Stimulated activated CD8-positive, alpha-beta memory T cell treated with anti-CD3 and anti-CD28 coated beads, Interleukin-12 subunit alpha, Interleukin-12 subunit beta, amount 100 ng/mL, for 1 hour (primary cell): ENCODE data around the gene TUBGCP3.

Experiments
- DNase-seq: peaks from one replicate; pipeline ENCODE4 v3.0.0-alpha.2; 2020; ENCODE audit warnings: low read depth

TUBGCP3 gene

DNA sequence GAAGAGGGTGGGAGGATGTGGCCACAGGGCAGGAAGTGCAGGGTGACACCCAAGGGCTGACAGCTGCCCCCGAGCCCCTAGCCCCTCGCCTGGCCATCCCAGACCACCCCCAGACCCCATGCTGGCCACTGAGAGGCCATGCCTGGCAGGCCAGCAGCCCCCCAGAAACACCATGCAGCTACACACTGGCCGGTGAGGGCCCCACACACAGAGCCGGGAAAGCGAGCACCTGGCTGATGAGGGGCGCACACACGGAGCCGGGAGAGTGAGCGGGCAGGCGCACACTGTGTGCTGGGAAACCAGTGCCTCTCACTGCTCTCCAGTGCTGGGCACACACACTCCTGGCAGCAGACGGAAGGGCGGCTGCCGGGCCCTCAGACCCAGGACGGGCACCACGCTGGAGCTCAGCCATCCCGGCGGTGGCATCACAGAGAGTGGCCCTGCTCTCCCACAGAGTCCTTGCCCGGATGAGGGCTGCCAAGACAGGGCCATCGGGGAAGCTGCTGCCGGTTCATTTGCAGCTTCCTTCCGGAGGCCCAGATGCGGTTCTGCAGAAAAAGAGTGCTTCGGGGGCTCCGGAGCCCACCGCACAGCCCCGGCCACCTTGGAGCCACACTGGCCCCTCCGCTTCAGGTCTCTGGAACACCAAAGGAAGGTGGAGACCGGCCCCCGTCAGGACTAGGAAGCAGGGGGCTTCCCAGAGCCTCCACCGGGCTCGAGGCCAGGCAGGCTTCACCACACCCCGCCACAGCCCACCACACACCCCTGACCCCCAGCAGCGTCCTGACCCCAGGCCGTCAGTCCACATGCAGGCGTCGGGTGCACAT, 135.4 kb downstream of the TUBGCP3 start:
- no peak for DNase-seq

- DNase-seq: no peak
Observed at GRCh38 chr13:112451512-112452379, 136.2 kb downstream of the TUBGCP3 start.

GRCh38 chr13:112450904-112451240, 137.1 kb downstream of the TUBGCP3 start:
- DNase-seq: no peak

- no peak for DNase-seq
Observed at GRCh38 chr13:112450118-112450903, 137.6 kb downstream of the TUBGCP3 start.

DNA sequence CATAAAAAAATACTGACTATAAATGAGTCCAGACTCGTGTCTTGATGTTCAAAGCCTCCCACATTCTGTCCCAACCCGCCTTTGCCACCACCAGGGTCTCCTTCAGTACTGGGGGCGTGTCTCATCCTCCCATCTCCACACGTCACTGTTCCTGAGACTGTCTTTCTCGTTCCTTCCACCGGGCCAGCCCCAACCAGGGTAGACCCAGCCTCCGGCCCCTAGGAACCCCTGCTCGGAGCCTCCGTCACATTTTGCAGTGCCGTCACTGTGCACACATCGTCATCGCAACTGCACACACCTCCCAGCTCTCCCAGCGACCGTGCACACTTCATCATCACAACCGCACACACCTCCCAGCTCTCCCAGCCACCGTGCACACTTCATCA, 138.4 kb downstream of the TUBGCP3 start:
- no peak for DNase-seq

- no peak for DNase-seq
Observed at GRCh38 chr13:112448621-112449544, 139.1 kb downstream of the TUBGCP3 start.

DNA sequence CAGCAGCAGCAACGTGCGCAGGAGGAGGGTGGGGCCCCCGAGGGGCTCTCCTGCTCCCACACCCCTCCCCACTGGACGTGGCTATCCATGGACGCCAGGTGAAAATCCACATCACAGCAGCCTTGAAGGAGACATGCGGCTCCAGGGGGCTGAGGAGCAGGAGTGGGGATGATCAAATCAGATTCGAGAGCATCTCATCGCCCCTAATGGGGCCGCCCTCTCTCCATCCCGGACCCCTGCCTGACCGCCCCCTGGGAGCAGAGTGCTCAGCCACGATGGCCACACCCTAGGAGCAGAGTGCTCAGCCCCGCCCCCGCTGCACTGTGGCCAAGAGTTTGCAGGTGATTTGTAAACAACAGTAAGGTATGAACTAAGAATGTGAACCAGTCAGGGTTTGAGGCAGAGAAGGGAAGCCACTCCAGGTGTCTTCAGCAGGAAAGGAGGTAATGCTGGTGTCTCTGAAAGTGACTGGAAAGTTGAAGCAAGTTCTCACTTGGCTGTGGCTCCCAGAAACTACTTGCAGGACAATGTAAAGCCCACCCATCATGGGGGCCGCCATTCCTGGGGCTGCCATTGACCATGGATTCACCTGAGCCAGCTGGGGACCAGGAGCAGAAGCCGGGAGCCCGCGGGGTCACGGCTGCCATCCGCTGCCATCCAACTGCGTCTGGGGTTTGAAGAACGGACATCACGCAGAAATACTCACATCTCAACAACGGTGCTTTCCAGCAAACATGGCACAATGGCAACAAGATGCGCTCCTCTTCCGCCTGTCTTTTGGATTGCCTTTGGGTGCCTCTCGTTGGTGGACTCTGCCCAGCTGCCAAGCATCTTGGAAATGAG, 140.0 kb downstream of the TUBGCP3 start:
- DNase-seq: no peak

GRCh38 chr13:112447306-112447705, 140.6 kb downstream of the TUBGCP3 start:
- DNase-seq: no peak

DNA sequence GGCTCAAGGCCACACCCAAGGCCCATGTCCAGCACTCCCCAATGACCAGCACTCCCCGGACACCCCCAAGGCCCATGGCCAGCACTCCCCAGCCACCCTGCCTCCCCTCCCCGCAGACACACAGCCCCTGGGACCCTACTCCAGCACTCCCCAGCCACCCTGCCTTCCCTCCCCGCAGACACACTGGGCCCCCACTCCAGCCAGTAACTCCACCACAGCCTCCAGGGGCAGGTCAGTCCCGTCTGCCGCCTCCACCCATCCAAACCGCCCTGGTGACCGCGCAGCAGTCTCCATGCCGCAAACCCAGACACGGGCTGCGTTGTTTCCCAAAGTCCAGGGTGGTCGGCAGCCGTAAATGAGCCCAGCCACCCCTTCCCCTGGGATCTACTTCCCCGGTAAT, 141.1 kb downstream of the TUBGCP3 start:
- no peak for DNase-seq

DNA sequence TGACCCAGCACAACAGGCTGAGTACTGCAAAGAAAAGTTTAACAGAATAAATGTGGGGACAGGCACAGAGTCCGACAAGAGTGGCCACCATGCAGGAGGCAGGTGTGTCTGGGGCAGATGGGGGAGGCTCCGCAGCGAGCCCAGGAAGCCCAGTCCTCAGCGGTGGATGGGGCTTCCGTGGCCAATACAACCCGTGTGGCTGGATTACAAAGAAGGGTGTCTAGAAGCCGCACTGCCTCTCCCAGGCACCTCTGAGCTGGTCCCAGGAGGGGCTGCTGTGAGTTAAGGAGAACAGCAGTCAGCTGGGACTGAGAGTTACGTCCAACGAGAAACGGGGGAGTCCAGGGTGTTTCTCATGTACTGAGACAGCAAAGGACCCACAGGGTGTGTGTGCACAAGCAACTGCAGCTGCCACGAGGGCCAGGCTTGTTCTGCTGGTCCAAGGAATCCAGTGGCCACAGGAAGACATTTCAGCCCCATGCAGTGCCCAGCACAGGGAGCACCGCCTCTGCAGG, 141.5 kb downstream of the TUBGCP3 start:
- DNase-seq: no peak

DNA sequence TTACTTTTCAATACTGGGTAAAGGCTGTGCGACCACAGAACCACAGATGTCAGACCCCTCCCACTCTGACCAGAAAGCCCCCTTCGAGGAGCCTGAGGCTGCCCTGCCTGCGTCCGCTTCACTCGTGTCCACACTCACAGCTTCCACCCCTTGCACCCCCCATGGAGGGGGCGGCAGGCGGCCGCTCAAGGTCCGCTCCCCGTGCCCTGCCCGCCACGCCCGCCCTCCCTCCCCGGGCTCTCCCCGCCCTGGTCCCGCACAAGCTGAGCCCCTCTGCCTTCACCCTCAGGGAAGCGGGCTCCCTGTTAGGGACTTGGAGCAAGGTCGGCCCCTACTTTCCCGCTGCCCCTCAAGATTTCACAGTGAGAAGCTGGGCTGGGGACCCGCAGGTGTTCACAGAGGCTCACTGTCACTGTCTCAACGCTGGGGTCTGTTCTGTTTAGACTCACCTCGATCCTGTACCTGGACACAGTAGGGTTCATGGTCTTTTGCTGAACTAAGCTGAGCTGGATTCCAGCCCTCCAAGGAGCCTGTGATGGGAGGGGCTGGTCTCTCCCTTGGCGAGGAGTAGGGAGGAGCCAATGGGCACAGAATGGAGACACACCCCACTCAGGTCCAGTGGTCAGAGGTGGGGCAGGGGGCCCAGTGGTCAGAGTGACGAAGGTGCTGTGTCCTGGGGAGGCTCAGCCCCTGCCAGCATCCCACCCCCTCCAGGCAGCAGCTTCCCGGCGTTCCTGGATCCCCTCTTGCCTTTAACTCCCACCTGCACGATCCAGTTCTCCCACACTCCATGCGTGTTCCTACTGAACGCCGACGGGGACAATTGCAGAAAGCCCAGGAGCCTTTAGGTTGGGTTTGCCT, 142.3 kb downstream of the TUBGCP3 start:
- no peak for DNase-seq

- DNase-seq: no peak
Observed at GRCh38 chr13:112444416-112445399, 143.2 kb downstream of the TUBGCP3 start.

DNA sequence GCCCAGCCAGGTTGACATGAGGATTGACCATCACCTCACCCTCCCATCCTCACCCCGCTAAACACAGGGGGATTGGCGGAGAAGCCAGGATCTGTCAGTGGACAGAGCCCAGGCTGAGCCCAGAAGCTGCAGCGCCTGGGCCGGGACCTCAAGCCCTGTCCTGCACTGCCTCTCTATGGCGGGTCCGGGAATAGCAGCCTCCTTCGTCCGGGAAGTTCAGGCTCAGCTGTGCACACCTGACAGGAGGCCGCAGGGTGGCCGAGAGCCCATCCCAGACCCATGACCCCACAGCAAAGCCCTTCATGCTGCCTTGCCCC, 144.0 kb downstream of the TUBGCP3 start:
- DNase-seq: no peak

DNA sequence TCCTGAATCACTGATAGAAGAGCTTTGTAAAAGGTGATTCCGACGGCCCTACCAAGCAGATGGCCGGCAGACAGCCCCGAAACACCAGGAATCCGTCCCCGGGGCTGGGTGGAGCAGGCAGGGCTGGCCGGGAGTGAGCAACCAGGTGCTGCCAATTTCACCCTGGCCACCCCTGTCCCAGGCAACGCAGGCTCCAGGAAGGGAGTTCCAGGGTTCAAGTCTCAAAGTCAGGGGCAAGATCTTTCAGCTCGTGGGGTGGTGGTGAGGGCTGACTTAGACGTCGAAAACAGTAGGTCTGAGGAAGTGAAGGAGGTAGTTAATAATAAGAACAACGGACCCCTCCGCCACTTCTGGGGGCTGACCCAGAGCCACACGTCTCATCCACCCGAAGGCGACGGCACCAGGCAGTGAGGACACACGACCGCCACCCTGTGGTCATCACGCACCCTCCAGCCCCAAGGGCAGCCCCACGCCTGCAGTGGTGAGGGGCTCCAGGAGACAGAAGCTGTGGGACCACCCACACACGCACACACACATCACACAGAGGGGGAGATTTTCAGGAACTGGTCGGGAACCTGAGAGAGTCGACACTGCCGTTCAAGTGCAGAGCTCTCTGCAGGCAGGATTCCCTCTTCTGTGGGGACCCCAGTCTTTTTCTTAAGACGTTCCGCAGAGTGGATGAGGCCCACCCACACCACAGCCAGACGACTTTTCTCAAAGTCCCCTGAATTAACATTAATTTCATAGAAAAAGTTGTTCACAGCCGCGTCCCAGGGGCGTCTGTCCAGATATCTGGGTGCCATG, 144.6 kb downstream of the TUBGCP3 start:
- no peak for DNase-seq

- DNase-seq: no peak
Observed at GRCh38 chr13:112442483-112443090, 145.4 kb downstream of the TUBGCP3 start.

DNA sequence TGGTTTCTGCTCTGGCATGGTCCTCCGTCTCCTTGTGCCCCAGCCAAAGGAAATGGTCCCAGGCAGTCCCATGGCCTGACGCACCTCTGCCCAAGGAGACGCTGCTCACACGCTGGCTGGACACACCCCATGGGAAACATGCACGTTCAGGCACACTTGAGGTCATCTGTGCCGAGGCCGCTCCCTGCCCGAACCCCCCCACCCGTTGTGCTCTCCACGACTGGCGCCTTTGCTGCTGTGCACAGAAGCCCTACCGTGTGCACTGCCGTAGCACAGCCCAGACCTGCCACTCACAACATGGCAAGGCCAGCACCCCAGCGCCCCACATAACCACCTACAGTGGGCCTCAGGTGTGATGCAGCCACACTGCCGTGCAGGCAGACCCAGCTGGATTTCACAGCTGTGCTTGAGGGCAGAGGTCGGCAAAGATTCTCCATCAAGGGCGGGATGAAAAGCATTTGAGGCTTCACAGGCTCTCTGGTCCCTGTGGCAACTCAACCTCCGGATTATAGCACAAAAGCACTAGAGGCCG, 146.1 kb downstream of the TUBGCP3 start:
- DNase-seq: no peak

- no peak for DNase-seq
Observed at GRCh38 chr13:112441226-112441625, 146.7 kb downstream of the TUBGCP3 start.
